Fibroblast of lung (primary cell): ENCODE data around the gene PRAMEF20. TPM values are rescaled to one million over a fixed set of nuclear protein-coding genes. Genes with fewer than 3 reads are reported as not detected.
"Not testable (repeated sequence)": the region's sequence is repeated elsewhere in the genome, so short reads cannot be mapped to it uniquely, and the experiment has no call there.

Experiments used
- DNase-seq, 2 donors: peaks; one replicate each; pipeline versions ENCODE4 v3.0.0 to v3.0.0-alpha.2; 2010; ENCODE audit warnings: low read depth in 2 of 2
- H2AFZ ChIP-seq: 2 replicates; pipeline ENCODE4 v1.5.1; 2012; ENCODE audit warnings: low read length, control low read depth, inconsistent platforms
- H3K27ac ChIP-seq: 2 replicates; pipeline ENCODE4 v1.5.1; 2011; ENCODE audit warnings: low read length, control low read depth; ENCODE audit not compliant: insufficient read depth
- H3K27me3 ChIP-seq: 2 replicates; pipeline ENCODE4 v1.5.1; 2011; ENCODE audit warnings: mild to moderate bottlenecking, low read length; ENCODE audit not compliant: control insufficient read depth, insufficient read depth
- H3K36me3 ChIP-seq: 2 replicates; pipeline ENCODE4 v1.5.1; 2011; ENCODE audit warnings: low read length; ENCODE audit not compliant: control insufficient read depth, insufficient read depth
- H3K4me1 ChIP-seq: 2 replicates; pipeline ENCODE4 v1.5.1; 2011; ENCODE audit warnings: low read length; ENCODE audit not compliant: control insufficient read depth, insufficient read depth; ENCODE audit errors: extremely low read depth
- H3K4me2 ChIP-seq: 2 replicates; pipeline ENCODE4 v1.5.1; 2011; ENCODE audit warnings: low read length, control low read depth; ENCODE audit not compliant: insufficient read depth; ENCODE audit errors: extremely low read depth
- H3K4me3 ChIP-seq, 4 experiments: fragments of 200-600 bp in 1 of 4; sonication (generic) in 1 of 4; replicated peaks in 1 of 4; 2 replicates each; pipeline ENCODE4 v1.5.1; 2011 to 2016; ENCODE audit warnings: low read length in 4 of 4, low read depth in 3 of 4, mild to moderate bottlenecking in 3 of 4, control low read depth in 2 of 4, inconsistent platforms in 1 of 4, mixed read lengths in 1 of 4; ENCODE audit not compliant: insufficient read depth in 1 of 4; ENCODE audit errors: control extremely low read depth in 1 of 4
- H3K79me2 ChIP-seq: 2 replicates; pipeline ENCODE4 v1.5.1; 2012; ENCODE audit warnings: mild to moderate bottlenecking, low read length, inconsistent platforms; ENCODE audit not compliant: control insufficient read depth, insufficient read depth
- H3K9ac ChIP-seq: 2 replicates; pipeline ENCODE4 v1.5.1; 2011; ENCODE audit warnings: mild to moderate bottlenecking, low read length, control low read depth; ENCODE audit not compliant: insufficient read depth
- H3K9me3 ChIP-seq: 2 replicates; pipeline ENCODE4 v1.5.1; 2012; ENCODE audit warnings: low read depth, low read length; ENCODE audit not compliant: control insufficient read depth, insufficient read depth
- H4K20me1 ChIP-seq: 2 replicates; pipeline ENCODE4 v1.5.1; 2011; ENCODE audit warnings: low read length; ENCODE audit not compliant: control insufficient read depth, insufficient read depth; ENCODE audit errors: extremely low read depth
- CTCF ChIP-seq, 2 donors: IDR thresholded peaks in 1 of 2; conservative IDR thresholded peaks in 1 of 2; 1 replicate in 1 of 2; 2 replicates in 1 of 2; pipeline ENCODE4 v1.5.1; 2011 to 2012; ENCODE audit warnings: low read length in 2 of 2, control low read depth in 1 of 2, inconsistent platforms in 1 of 2, low read depth in 1 of 2, mild to moderate bottlenecking in 1 of 2
- EZH2 ChIP-seq: IDR thresholded peaks from 2 replicates; pipeline ENCODE4 v1.5.1; 2012; ENCODE audit warnings: low read length, control low read depth, mild to moderate bottlenecking; ENCODE audit errors: missing control alignments
- polyA plus RNA-seq, 2 donors: library from polyadenylated mRNA; depleted of rRNA in 1 of 2; stranded (reverse) in 1 of 2; unstranded in 1 of 2; fragments of >200 nt; gene quantifications; 2 replicates each; pipeline ENCODE4 v1.2.1, GENCODE V29; 2011 to 2012; ENCODE audit warnings: missing spikeins in 1 of 2
- total RNA-seq: library from RNA; depleted of rRNA; stranded (reverse); fragments of >200 nt; gene quantifications from 2 replicates; pipeline ENCODE4 v1.2.1, GENCODE V29; 2014

Gene PRAMEF20
- total and polyA plus RNA-seq, 2 donors (not counting 1 experiment from before 2014, with no cell fraction given): not detected

DNA sequence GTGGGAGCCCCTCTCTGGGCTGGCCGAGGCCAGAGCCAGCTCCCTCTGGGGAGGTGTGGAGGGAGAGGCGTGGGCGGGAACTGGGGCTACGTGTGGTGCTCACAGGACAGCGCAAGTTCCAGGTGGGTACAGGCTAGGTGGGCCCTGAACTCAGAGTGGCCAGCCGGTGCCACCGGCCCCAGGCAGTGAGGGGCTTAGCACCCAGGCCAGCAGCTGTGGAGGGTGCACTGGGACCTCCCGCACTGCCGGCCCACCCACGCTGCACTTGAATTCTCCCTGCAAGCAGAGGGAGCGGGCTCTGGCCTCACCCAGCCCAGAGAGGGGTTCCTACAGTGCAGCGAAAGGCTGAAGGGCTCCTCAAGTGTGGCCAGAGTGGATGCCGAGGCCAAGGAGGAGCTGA, 20.2 kb downstream of the PRAMEF20 start:
- Histone ChIP-seq H2AFZ (no peak overlapping the region), H3K79me2 (no peaks in the 10 kb centered on the region), H3K4me2 (no peak overlapping the region), H3K36me3 (no peaks in the 10 kb centered on the region), H3K27me3 (no peaks in the 10 kb centered on the region), H3K9ac (no peak overlapping the region), H3K4me1 (no peaks in the 10 kb centered on the region), H4K20me1 (no peaks in the 10 kb centered on the region), H3K4me3 (no peak overlapping the region), H3K27ac (no peak overlapping the region), H3K9me3 (no peaks in the 10 kb centered on the region)
- TF ChIP-seq CTCF (conservative IDR thresholded peaks at IDR 0.05 in 1 of 2, IDR thresholded peaks at IDR 0.05 in 1 of 2; ENCODE audit: low read depth in 1 of 2, low read length in 2 of 2) (no peak), EZH2 (no peak)
- no peak for DNase-seq

GRCh38 chr1:13432251-13432650, 22.0 kb downstream of the PRAMEF20 start:
- Histone ChIP-seq H3K9ac (no peak overlapping the region), H3K36me3 (no peaks in the 10 kb centered on the region), H3K4me2 (no peak overlapping the region), H3K4me3 (no peak overlapping the region), H3K27me3 (no peaks in the 10 kb centered on the region), H3K4me1 (no peaks in the 10 kb centered on the region), H2AFZ (no peak overlapping the region), H3K27ac (no peak overlapping the region), H4K20me1 (no peaks in the 10 kb centered on the region), H3K79me2 (no peaks in the 10 kb centered on the region), H3K9me3 (no peaks in the 10 kb centered on the region)
- DNase-seq: no peak
- TF ChIP-seq EZH2 (no peak), CTCF (conservative IDR thresholded peaks at IDR 0.05 in 1 of 2, IDR thresholded peaks at IDR 0.05 in 1 of 2; ENCODE audit: low read depth in 1 of 2, low read length in 2 of 2) (no peak)

DNA sequence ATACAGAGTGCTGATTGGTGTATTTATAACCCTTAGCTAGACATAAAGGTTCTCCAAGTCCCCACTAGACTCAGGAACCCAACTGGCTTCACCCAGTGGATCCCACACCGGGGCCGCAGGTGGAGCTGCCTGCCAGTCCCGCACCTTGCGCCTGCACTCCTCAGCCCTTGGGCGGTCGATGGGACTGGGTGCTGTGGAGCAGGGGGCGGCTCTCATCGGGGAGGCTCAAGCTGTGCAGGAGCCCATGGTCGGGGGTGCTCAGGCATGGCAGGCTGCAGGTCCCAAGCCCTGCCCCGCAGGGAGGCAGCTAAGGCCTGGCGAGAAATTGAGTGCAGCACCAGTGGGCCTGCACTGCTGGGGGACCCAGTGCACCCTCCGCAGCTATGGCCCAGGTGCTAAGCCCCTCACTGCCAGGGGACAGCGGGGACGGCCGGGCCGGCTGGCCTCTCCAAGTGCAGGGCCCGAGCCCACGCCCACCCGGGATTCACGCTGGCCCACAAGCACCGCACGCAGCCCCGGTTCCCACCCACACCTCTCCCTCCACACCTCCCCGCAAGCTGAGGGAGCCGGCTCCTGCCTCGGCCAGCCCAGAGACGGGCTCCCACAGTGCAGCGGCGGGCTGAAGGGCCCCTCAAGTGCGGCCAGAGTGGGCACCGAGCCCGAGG, 23.6 kb downstream of the PRAMEF20 start:
- H3K36me3 ChIP-seq, DNase-seq, H3K27ac ChIP-seq, H2AFZ ChIP-seq, H3K4me3 ChIP-seq, H3K9me3 ChIP-seq, H3K4me2 ChIP-seq, H3K9ac ChIP-seq, H4K20me1 ChIP-seq, H3K79me2 ChIP-seq, H3K4me1 ChIP-seq, H3K27me3 ChIP-seq: not testable (repeated sequence)
